ENCODE data around the gene GRID1. TPM values are rescaled to one million over a fixed set of nuclear protein-coding genes. Genes with fewer than 3 reads are reported as not detected.

The GRID1 gene
- total RNA-seq, 1 donor, result under 0.01 TPM

GRCh38 chr10:86316990-86317389 is 49.6 kb downstream of the GRID1 start:
- DNase-seq (ENCODE audit: low read depth in 2 of 3, low spot score in 2 of 3), result no peak

- no peak for DNase-seq (ENCODE audit: low read depth in 2 of 3, low spot score in 2 of 3)
Observed at GRCh38 chr10:86316274-86316835, 50.2 kb downstream of the GRID1 start.

GRCh38 chr10:86315549-86315942 is 51.0 kb downstream of the GRID1 start:
- DNase-seq (ENCODE audit: low read depth in 2 of 3, low spot score in 2 of 3), result no peak

GRCh38 chr10:86314616-86315548 is 51.7 kb downstream of the GRID1 start:
- DNase-seq (ENCODE audit: low read depth in 2 of 3, low spot score in 2 of 3), result no peak

- DNase-seq (ENCODE audit: low read depth in 2 of 3, low spot score in 2 of 3), result no peak
Observed at GRCh38 chr10:86313621-86314041, 53.0 kb downstream of the GRID1 start.

- DNase-seq (ENCODE audit: low read depth in 2 of 3, low spot score in 2 of 3), result no peak
Observed at GRCh38 chr10:86312701-86313270, 53.8 kb downstream of the GRID1 start.

GRCh38 chr10:86311906-86312305 is 54.7 kb downstream of the GRID1 start:
- DNase-seq (ENCODE audit: low read depth in 2 of 3, low spot score in 2 of 3), result no peak

- no peak for DNase-seq (ENCODE audit: low read depth in 2 of 3, low spot score in 2 of 3)
Observed at GRCh38 chr10:86311190-86311589, 55.4 kb downstream of the GRID1 start.

- no peak for DNase-seq (ENCODE audit: low read depth in 2 of 3, low spot score in 2 of 3)
Observed at GRCh38 chr10:86310702-86311101, 55.9 kb downstream of the GRID1 start.

GRCh38 chr10:86310291-86310690 is 56.3 kb downstream of the GRID1 start:
- no peak for DNase-seq (ENCODE audit: low read depth in 2 of 3, low spot score in 2 of 3)

GRCh38 chr10:86308056-86308455 is 58.5 kb downstream of the GRID1 start:
- no peak for DNase-seq (ENCODE audit: low read depth in 2 of 3, low spot score in 2 of 3)

- peak in 1 of 3 donors; percentile 39 for DNase-seq (ENCODE audit: low read depth in 2 of 3, low spot score in 2 of 3)
Observed at GRCh38 chr10:86306628-86307278, 59.8 kb downstream of the GRID1 start.

- DNase-seq (ENCODE audit: low read depth in 2 of 3, low spot score in 2 of 3), result no peak
Observed at GRCh38 chr10:86305521-86305920, 61.1 kb downstream of the GRID1 start.

- no peak for DNase-seq (ENCODE audit: low read depth in 2 of 3, low spot score in 2 of 3)
Observed at GRCh38 chr10:86304436-86304835, 62.2 kb downstream of the GRID1 start.

- DNase-seq (ENCODE audit: low read depth in 2 of 3, low spot score in 2 of 3), result no peak
Observed at GRCh38 chr10:86303626-86304025, 63.0 kb downstream of the GRID1 start.

GRCh38 chr10:86301971-86302370 is 64.6 kb downstream of the GRID1 start:
- no peak for DNase-seq (ENCODE audit: low read depth in 2 of 3, low spot score in 2 of 3)

GRCh38 chr10:86300931-86301830 is 65.4 kb downstream of the GRID1 start:
- no peak for DNase-seq (ENCODE audit: low read depth in 2 of 3, low spot score in 2 of 3)

- DNase-seq (ENCODE audit: low read depth in 2 of 3, low spot score in 2 of 3), result no peak
Observed at GRCh38 chr10:86300399-86300925, 66.1 kb downstream of the GRID1 start.

- no peak for DNase-seq (ENCODE audit: low read depth in 2 of 3, low spot score in 2 of 3)
Observed at GRCh38 chr10:86299562-86299961, 67.0 kb downstream of the GRID1 start.

- DNase-seq (ENCODE audit: low read depth in 2 of 3, low spot score in 2 of 3), result no peak
Observed at GRCh38 chr10:86298501-86299001, 68.0 kb downstream of the GRID1 start.

Data from hematopoietic multipotent progenitor cell (in vitro differentiated cells).